ENCODE data around the gene SUSD4. TPM values are rescaled to one million over a fixed set of nuclear protein-coding genes. Genes with fewer than 3 reads are reported as not detected.

The SUSD4 gene
- total RNA-seq, 1 experiment from 2014 or later = 7.2 TPM

DNA sequence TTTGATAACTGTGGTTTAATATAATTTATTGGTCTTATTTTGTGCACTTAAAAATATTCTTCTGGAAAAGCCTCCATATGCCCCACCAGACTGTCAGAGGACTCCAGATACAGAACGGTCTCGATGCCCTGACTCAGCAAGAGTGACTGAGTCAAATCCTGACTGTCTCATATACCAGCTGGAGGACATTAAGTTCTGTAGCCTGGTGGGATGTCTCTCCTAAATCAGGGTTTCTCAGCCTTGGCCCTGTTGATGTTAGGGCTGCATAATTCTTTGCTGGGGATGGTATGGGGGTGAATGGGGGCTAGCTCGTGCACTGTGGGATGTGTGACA is 153.2 kb downstream of the SUSD4 start:
- Mint-ChIP-seq H3K4me1 (ENCODE audit: low read depth, unreplicated experiment) (peaks cover 28% of the 10 kb centered on the region), H3K4me3 (ENCODE audit: low read depth, unreplicated experiment) (no peak overlapping the region), H3K27me3 (ENCODE audit: unreplicated experiment) (no peaks in the 10 kb centered on the region), H3K27ac (ENCODE audit: unreplicated experiment) (no peak overlapping the region), H3K36me3 (ENCODE audit: insufficient read depth, unreplicated experiment) (no peaks in the 10 kb centered on the region), H3K9me3 (ENCODE audit: low read depth, unreplicated experiment) (no peaks in the 10 kb centered on the region)
- intact Hi-C loops (cut with micrococcal nuclease; ENCODE audit: unreplicated experiment) = no loop called here
- CTCF ChIA-PET = no interaction called here
- TF ChIP-seq, protein P1, sequence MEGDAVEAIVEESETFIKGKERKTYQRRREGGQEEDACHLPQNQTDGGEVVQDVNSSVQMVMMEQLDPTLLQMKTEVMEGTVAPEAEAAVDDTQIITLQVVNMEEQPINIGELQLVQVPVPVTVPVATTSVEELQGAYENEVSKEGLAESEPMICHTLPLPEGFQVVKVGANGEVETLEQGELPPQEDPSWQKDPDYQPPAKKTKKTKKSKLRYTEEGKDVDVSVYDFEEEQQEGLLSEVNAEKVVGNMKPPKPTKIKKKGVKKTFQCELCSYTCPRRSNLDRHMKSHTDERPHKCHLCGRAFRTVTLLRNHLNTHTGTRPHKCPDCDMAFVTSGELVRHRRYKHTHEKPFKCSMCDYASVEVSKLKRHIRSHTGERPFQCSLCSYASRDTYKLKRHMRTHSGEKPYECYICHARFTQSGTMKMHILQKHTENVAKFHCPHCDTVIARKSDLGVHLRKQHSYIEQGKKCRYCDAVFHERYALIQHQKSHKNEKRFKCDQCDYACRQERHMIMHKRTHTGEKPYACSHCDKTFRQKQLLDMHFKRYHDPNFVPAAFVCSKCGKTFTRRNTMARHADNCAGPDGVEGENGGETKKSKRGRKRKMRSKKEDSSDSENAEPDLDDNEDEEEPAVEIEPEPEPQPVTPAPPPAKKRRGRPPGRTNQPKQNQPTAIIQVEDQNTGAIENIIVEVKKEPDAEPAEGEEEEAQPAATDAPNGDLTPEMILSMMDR (IDR thresholded peaks at IDR 0.05; ENCODE audit: unreplicated experiment) = no peak
- no TSS peak for BruUV-seq (replicated peaks)
- DNase-seq = no peak

DNA sequence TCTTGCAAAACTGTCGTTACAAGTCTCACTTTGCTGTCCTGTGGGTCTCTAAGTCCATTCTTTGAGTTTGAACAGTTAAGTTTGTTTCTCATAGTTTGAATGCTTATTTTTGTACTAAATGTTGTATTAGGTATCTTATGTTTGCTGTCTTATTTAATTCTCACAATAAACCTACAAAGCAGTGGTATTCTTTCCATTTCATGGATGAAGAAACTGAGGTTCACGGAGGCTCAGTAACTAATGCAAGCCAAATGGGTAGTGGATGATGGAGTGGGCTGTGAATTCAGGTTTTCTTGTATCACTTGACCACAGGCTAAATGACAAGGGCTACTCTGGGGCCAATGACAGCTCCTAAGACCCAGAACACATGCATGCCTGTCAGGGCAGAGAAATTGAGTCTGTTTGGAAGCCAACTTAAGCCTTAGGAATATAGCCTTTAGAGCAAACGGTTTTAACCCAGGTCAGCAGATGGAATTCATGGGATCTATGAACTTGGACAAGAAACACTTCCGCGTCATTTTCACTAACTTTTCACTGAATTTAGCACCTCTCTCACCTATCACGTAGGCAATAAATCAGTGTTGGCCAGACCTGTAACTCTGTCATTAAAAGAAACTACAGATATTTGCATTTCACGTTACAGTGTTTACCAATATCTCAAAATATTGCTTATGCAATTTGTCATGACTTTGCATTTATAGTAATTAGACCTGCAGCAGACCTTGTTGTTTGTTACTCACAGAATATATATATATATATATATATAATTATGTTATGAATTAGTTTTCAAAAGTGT is 153.8 kb downstream of the SUSD4 start:
- Mint-ChIP-seq H3K4me1 (ENCODE audit: low read depth, unreplicated experiment) (peaks cover 28% of the 10 kb centered on the region), H3K27ac (ENCODE audit: unreplicated experiment) (no peak overlapping the region), H3K27me3 (ENCODE audit: unreplicated experiment) (no peaks in the 10 kb centered on the region), H3K9me3 (ENCODE audit: low read depth, unreplicated experiment) (no peaks in the 10 kb centered on the region), H3K4me3 (ENCODE audit: low read depth, unreplicated experiment) (no peak overlapping the region), H3K36me3 (ENCODE audit: insufficient read depth, unreplicated experiment) (no peaks in the 10 kb centered on the region)
- CTCF ChIA-PET = no interaction called here
- intact Hi-C loops (cut with micrococcal nuclease; ENCODE audit: unreplicated experiment) = no loop called here
- TF ChIP-seq, protein P1 (IDR thresholded peaks at IDR 0.05; ENCODE audit: unreplicated experiment) = no peak
- DNase-seq = no peak
- no TSS peak for BruUV-seq (replicated peaks)

DNA sequence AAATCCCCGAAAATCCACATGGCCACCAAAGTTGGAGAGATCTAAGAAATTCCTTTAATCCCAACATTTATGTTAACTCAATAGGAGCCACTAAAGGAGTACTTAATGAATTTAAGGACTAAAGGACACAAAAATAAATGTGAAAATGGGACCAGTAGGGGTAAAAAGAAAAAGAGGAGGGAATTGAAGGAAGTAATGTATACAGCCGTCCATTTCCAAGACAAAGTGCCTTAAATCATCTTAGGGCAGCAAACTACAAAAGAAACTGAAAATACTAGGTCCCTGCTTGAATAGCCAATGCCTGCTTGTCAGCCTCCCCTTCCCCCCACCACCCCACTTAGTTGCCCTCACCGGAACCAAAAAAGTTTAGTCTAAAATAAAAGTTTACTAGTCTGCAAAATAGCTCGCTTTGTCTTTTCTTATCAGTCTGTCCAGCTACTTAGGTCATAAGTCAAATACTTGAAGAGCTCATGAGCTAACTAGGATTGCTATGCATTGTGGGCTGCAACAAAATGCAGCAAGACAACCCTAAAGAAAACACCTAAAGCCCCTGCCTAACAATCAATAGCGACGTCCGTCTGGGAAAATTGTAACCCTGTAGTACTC is 154.6 kb downstream of the SUSD4 start:
- no peak overlapping the region for H3K27ac Mint-ChIP-seq (ENCODE audit: unreplicated experiment)
- intact Hi-C loops (cut with micrococcal nuclease; ENCODE audit: unreplicated experiment) = no loop called here
- no peaks in the 10 kb centered on the region for H3K9me3 Mint-ChIP-seq (ENCODE audit: low read depth, unreplicated experiment)
- H3K36me3 Mint-ChIP-seq (ENCODE audit: insufficient read depth, unreplicated experiment) = no peaks in the 10 kb centered on the region
- DNase-seq = no peak
- H3K27me3 Mint-ChIP-seq (ENCODE audit: unreplicated experiment) = no peaks in the 10 kb centered on the region
- BruUV-seq (replicated peaks) = no TSS peak
- H3K4me3 Mint-ChIP-seq (ENCODE audit: low read depth, unreplicated experiment) = no peak overlapping the region
- TF ChIP-seq, protein P1 (IDR thresholded peaks at IDR 0.05; ENCODE audit: unreplicated experiment) = no peak
- CTCF ChIA-PET = interaction anchor here (0.6 kb wide), 1 partner anchor 40 kb away, joined by 3 read pairs; no protein-coding TSS in a partner anchor
- H3K4me1 Mint-ChIP-seq (ENCODE audit: low read depth, unreplicated experiment) = peaks cover 28% of the 10 kb centered on the region

DNA sequence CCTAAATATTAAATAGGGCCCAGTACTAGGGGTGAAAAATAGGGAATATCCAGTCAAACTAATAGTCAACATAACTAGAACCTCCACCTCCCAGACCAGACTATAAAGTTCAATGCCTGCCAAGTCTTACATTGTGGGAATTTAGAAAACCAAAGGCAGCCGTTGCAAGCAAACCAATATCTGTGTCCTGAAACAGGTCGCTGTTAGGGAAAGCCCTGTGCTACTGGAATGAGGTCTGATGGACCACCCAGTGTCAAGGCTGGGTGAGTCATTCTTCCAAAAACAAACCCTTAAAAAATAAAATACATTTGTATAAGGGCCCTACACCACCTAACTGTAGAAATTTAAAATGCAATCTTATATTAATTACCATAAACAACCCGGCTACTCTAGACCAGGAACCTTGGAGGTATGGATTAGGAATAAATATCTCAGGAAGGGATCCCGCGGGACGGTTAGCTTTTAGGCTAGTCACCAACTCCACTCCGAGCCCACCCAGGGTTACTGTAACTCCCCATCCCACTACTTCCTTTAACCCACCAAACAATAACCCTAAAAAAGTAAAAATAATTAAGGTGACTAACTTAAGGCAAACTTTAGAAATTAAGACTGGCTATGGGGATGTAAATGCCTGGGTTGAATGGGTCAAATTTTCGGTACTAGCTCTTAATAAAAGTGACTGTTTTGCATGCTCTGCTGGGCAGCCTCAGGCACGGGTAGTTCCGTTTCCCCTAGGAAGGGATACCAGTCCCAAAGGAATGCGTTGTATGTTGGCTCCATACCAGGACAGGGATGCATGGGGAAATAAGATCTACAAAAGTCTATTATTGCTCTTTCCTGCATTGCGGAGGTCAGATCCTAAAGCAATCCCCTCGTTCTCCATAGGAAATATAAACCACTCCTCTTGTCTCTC is 155.6 kb downstream of the SUSD4 start:
- CTCF ChIA-PET = no interaction called here
- Mint-ChIP-seq H3K9me3 (ENCODE audit: low read depth, unreplicated experiment) (no peaks in the 10 kb centered on the region), H3K27me3 (ENCODE audit: unreplicated experiment) (no peaks in the 10 kb centered on the region), H3K4me1 (ENCODE audit: low read depth, unreplicated experiment) (peaks cover 24% of the 10 kb centered on the region), H3K4me3 (ENCODE audit: low read depth, unreplicated experiment) (no peak overlapping the region), H3K36me3 (ENCODE audit: insufficient read depth, unreplicated experiment) (no peaks in the 10 kb centered on the region), H3K27ac (ENCODE audit: unreplicated experiment) (no peak overlapping the region)
- intact Hi-C loops (cut with micrococcal nuclease; ENCODE audit: unreplicated experiment) = no loop called here
- TF ChIP-seq, protein P1 (IDR thresholded peaks at IDR 0.05; ENCODE audit: unreplicated experiment) = no peak
- no TSS peak for BruUV-seq (replicated peaks)
- DNase-seq = no peak
